BJ (cell line): ENCODE results near the gene HEY2. TPM values are rescaled to one million over a fixed set of nuclear protein-coding genes. Genes with fewer than 3 reads are reported as not detected.

ENCODE experiments used
- CTCF ChIA-PET: fragments of 350-600 bp; formaldehyde crosslinking; extraction: SDS; loops from one replicate; lab custom pipeline; 2021; ENCODE audit warnings: antibody characterized with exemption, inconsistent platforms; lab: Yijun Ruan, JAX
- POLR2A ChIA-PET: fragments of 300-600 bp; sonication (Branson Sonifier 250); formaldehyde crosslinking; extraction: SDS; loops from one replicate; lab custom pipeline; 2021; ENCODE audit warnings: antibody characterized with exemption; lab: Charles Lee
- DNase-seq: peaks from one replicate; pipeline ENCODE4 v3.0.0-alpha.2; 2011; ENCODE audit warnings: low read depth
- H3K27me3 ChIP-seq: 2 replicates; pipeline ENCODE4 v1.6.0; 2011; ENCODE audit warnings: low read length; ENCODE audit not compliant: control insufficient read depth, insufficient read depth
- H3K36me3 ChIP-seq: 2 replicates; pipeline ENCODE4 v1.5.1; 2011; ENCODE audit warnings: low read length; ENCODE audit not compliant: control insufficient read depth, insufficient read depth
- H3K4me3 ChIP-seq: 2 replicates; pipeline ENCODE4 v1.5.1; 2011; ENCODE audit warnings: low read depth, mild to moderate bottlenecking, control low read depth, low read length
- polyA plus RNA-seq: library from polyadenylated mRNA; depleted of rRNA; stranded (reverse); fragments of >200 nt; gene quantifications from 2 replicates; pipeline ENCODE4 v1.2.3, GENCODE V29; 2011
- TF ChIP-seq, protein P1 (sequence below): IDR thresholded peaks from 2 replicates; pipeline ENCODE4 v1.5.1; 2011; ENCODE audit warnings: low read depth, mild to moderate bottlenecking, control low read depth, inconsistent platforms, low read length, moderate library complexity; ENCODE audit not compliant: insufficient read depth

HEY2 gene
- polyA plus RNA-seq, 1 experiment: not detected

DNA sequence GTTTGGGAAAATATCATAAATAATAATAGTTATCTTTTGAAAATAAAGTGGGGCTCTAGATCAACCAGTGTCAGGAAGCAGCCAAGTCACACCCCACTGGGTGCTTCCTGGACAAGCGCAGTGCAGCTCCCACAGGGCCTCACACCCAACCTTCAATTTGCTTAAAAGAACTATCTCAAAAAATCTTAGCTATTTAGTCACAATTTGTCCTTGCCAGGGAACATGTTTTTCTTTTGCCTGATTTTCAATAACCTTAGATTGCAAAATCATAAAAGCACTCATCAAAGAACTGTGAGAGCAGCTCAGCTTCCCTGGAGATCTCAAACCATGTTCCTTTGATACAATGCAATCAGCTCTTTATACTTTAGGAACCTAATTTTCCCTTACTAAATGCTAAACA is 39.7 kb downstream of the HEY2 start:
- DNase-seq: no peak
- POLR2A ChIA-PET: no interaction called here
- TF ChIP-seq, protein P1, sequence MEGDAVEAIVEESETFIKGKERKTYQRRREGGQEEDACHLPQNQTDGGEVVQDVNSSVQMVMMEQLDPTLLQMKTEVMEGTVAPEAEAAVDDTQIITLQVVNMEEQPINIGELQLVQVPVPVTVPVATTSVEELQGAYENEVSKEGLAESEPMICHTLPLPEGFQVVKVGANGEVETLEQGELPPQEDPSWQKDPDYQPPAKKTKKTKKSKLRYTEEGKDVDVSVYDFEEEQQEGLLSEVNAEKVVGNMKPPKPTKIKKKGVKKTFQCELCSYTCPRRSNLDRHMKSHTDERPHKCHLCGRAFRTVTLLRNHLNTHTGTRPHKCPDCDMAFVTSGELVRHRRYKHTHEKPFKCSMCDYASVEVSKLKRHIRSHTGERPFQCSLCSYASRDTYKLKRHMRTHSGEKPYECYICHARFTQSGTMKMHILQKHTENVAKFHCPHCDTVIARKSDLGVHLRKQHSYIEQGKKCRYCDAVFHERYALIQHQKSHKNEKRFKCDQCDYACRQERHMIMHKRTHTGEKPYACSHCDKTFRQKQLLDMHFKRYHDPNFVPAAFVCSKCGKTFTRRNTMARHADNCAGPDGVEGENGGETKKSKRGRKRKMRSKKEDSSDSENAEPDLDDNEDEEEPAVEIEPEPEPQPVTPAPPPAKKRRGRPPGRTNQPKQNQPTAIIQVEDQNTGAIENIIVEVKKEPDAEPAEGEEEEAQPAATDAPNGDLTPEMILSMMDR: no peak
- peaks cover 2% of the 10 kb centered on the region; the same call in 1 of the 2 replicates for H3K36me3 ChIP-seq
- no peaks in the 10 kb centered on the region for H3K27me3 ChIP-seq
- no peak overlapping the region for H3K4me3 ChIP-seq
- CTCF ChIA-PET: interaction anchor here (0.5 to 5.0 kb wide), 8 partner anchors 21 to 167 kb away, joined by 3 to 49 read pairs (median 4); partner anchors contain the start of gene HINT3

DNA sequence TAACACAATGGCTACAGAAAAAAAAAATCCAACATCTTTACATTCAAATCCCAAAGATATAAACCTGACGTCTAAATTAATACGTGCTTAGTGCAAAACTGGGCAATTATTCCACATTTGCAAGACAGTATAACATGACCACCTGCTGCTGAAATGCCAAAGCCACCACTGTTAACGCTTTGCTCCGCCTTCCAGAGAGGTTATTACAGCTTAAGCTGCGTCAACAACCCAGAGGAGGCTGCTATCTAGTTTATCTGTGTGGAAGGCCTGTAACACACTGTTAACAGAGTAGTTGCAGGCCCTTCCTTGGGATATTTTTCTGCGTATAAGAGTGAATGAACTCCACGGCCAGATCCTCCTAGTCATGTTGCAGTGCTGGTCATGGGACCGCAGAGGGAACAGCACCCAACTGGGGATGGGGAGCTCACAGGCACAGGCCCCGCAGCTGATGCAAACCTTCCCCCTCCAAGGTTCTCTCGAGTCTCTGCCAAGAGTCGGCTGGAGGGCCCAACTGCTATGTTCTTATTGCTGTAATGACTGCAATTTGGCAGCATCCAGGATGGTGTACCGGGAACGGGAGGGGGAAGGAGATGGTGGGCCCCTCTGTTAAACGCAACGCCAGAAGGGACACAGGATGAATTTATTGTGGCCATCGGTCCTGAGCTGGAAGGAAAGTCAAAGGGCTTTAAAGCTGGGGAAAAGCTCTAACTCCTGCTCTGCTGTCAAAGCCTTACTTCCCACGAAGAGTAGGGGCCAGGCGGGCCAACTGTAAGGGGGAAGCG is 40.3 kb downstream of the HEY2 start:
- no peak for DNase-seq
- ChIA-PET POLR2A (interaction anchor here (0.6 to 1.6 kb wide), 2 partner anchors 8 to 819 kb away, joined by 4 to 6 read pairs; no protein-coding TSS in a partner anchor), CTCF (interaction anchor here (0.5 to 5.0 kb wide), 16 partner anchors 9 to 910 kb away, joined by 3 to 49 read pairs (median 4); partner anchors contain the start of gene HINT3)
- Histone ChIP-seq H3K27me3 (no peaks in the 10 kb centered on the region), H3K36me3 (peaks cover 2% of the 10 kb centered on the region; the same call in 1 of the 2 replicates), H3K4me3 (peak overlapping the region; percentile 79)
- TF ChIP-seq, protein P1: no peak

DNA sequence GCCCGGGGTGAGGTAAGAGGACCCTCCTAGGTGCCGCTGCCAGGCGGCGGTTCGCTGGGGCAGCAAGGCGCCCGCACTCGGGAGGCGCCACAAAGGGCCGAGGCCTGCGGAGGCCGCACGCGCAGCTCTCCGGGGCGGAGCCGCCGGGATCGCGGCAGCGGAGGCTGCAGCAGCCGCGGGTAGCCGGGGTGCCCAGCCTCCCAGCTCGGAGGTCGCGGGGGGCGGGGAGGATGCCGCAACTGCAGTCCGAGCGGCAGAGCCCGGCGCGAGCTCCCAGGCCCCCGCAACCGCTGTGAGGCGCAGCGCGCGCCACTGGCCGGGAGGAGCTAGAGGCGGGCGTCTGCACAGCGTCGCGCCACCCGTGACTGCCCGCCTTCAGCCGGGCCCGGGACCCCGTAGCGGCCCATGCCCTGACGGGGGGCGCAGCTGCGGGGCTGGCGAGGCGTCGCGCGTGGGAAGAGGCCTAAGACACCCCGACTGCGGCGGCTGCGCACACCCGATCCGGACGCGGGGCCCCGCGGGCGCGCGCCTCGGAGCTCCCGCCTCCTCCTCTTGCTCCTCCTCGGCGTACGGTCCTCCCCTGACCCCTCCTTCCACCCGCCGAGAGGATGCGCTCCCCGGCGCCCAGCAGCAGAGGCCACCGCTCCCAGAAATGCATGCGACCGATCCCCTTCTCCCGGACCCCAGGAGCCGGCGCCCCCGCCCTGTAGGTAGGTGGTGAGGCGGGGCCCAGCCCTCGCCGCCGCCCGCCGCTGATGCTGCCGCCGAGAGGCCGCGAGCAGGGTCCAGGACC is 41.1 kb downstream of the HEY2 start, which contains the start of gene NCOA7:
NCOA7 (plus strand) TSS at position 603 of the 793 bp plus-strand sequence. CDS start 24,395 bp downstream, outside the sequence.
- ChIA-PET POLR2A (interaction anchor here (0.6 to 1.6 kb wide), 5 partner anchors 9 to 820 kb away, joined by 3 to 6 read pairs (median 4); no protein-coding TSS in a partner anchor), CTCF (interaction anchor here (0.6 to 5.0 kb wide), 30 partner anchors 8 to 910 kb away, joined by 3 to 49 read pairs (median 4); partner anchors contain the start of gene HINT3)
- Histone ChIP-seq H3K4me3 (peak within 1 kb of the TSS; percentile 79), H3K27me3 (no peaks in the 10 kb centered on the region), H3K36me3 (peaks cover 2% of the 10 kb centered on the region; the same call in 1 of the 2 replicates)
- DNase-seq: no peak
- TF ChIP-seq, protein P1: no peak

DNA sequence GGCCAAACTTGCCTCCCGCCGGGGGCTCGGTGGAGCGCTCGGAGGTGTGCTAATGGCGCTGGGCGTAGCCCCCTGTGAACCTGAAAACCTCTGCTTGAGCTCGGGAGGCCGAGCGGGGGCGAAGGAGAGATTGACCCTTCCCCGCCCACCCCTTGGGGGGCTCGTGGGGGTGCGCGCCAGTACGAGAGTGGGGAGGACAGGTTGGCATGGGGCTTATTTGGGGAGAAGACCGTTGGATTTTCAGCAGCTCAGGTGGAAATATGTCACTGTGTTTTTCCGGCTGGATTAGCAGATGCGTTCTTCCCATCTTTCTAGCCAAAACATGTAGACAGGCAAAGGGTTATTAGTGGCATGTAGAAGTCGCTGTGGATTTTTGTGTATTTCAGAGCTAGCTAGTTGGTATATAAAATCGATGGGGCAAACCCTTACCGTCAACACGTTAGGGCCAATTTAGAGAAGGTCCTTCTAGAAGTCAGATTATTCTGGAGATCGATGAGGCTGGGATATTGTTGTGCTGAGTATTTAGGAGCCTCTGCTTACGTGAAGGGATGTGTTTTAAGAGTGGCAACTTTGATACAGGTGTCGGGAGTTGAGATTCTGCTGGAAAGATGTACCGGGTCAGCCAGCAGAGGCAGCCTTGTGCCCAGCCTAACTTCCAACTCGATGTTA is 41.9 kb downstream of the HEY2 start:
- peak overlapping the region; percentile 79 for H3K4me3 ChIP-seq
- ChIA-PET CTCF (interaction anchor here (0.6 to 5.0 kb wide), 28 partner anchors 10 to 534 kb away, joined by 3 to 49 read pairs (median 4); partner anchors contain the start of gene HINT3), POLR2A (interaction anchor here (0.7 to 1.6 kb wide), 3 partner anchors 10 to 167 kb away, joined by 4 to 6 read pairs (median 4); no protein-coding TSS in a partner anchor)
- peaks cover 2% of the 10 kb centered on the region; the same call in 1 of the 2 replicates for H3K36me3 ChIP-seq
- no peaks in the 10 kb centered on the region for H3K27me3 ChIP-seq
- no peak for DNase-seq
- TF ChIP-seq, protein P1: peak; percentile 72
